HepG2 (cell line): ENCODE data around the gene ACSS3. TPM values are rescaled to one million over a fixed set of nuclear protein-coding genes. Genes with fewer than 3 reads are reported as not detected.

ENCODE experiments used
- ATAC-seq: fragments of 200-7000 bp; cut with Tn5 transposase; 3 replicates; pipeline ENCODE4 v1.9.1; 2020; ENCODE audit warnings: mild to moderate bottlenecking, moderate library complexity
- BruUV-seq: library from RNA; stranded (reverse); fragments of 400-500 nt; replicated peaks from 2 replicates; lab custom pipeline; 2021; lab: Mats Ljungman, UMichigan
- CTCF ChIA-PET: fragments of 300-600 bp; formaldehyde crosslinking; extraction: SDS; loops from one replicate; lab custom pipeline; 2021; ENCODE audit warnings: low total read pairs, inconsistent platforms, low intra/inter-chr PET ratio; lab: Yijun Ruan, JAX
- POLR2A ChIA-PET: fragments of 350-600 bp; sonication (Branson Sonifier 250); formaldehyde crosslinking; loops from one replicate; lab custom pipeline; 2020; ENCODE audit warnings: antibody characterized with exemption, inconsistent platforms; lab: Yijun Ruan, JAX
- DNase-seq: peaks from one replicate; pipeline ENCODE4 v3.0.0-alpha.2; 2015; ENCODE audit warnings: low spot score
- FAIRE-seq: peaks from 3 replicates; lab custom pipeline; 2011; peaks lifted over from hg19 to GRCh38; lab: Jason Lieb, UNC
- H2AFZ ChIP-seq: one replicate; pipeline ENCODE4 v1.6.1; 2011; ENCODE audit warnings: low read length, inconsistent platforms
- H3K27ac ChIP-seq: fragments of 300-600 bp; 3 replicates; pipeline ENCODE4 v1.8.0; 2011; ENCODE audit warnings: mixed run types, mild to moderate bottlenecking, mixed read lengths, low read length, inconsistent platforms; ENCODE audit not compliant: insufficient read depth; ENCODE audit errors: extremely low read length
- H3K27me3 ChIP-seq, 2 experiments: fragments of 200-600 bp in 1 of 2; 2 replicates in 1 of 2; 3 replicates in 1 of 2; pipeline versions ENCODE4 v1.6.0 to v1.8.0; 2011; ENCODE audit warnings: low read length in 2 of 2, mild to moderate bottlenecking in 2 of 2, moderate library complexity in 2 of 2, inconsistent platforms in 1 of 2; ENCODE audit not compliant: insufficient read depth in 2 of 2, control insufficient read depth in 1 of 2
- H3K36me3 ChIP-seq, 2 experiments: fragments of 200-600 bp in 1 of 2; replicated peaks in 1 of 2; 2 replicates in 1 of 2; 3 replicates in 1 of 2; pipeline versions ENCODE4 v1.5.1 to v1.8.0; 2011; ENCODE audit warnings: low read length in 2 of 2, inconsistent platforms in 1 of 2; ENCODE audit not compliant: insufficient read depth in 2 of 2, control insufficient read depth in 1 of 2
- H3K4me1 ChIP-seq: 2 replicates; pipeline ENCODE4 v1.5.1; 2012; ENCODE audit warnings: low read length, inconsistent platforms; ENCODE audit not compliant: insufficient read depth
- H3K4me2 ChIP-seq: 2 replicates; pipeline ENCODE4 v1.6.0; 2011; ENCODE audit warnings: low read depth, low read length, inconsistent platforms
- H3K4me3 ChIP-seq, 3 experiments: fragments of 200-600 bp in 1 of 3; sonication (generic), shearing (Covaris generic) in 1 of 3; replicated peaks in 1 of 3; 2 replicates each; pipeline ENCODE4 v1.5.1; 2011 to 2016; ENCODE audit warnings: low read length in 3 of 3, inconsistent platforms in 2 of 3, low read depth in 2 of 3, mild to moderate bottlenecking in 2 of 3, control low read depth in 1 of 3, mixed read lengths in 1 of 3; ENCODE audit not compliant: insufficient read depth in 1 of 3
- H3K79me2 ChIP-seq: one replicate; pipeline ENCODE4 v1.6.1; 2011; ENCODE audit warnings: low read length, inconsistent platforms; ENCODE audit not compliant: insufficient read depth
- H3K9ac ChIP-seq: 2 replicates; pipeline ENCODE4 v1.6.0; 2011; ENCODE audit warnings: mild to moderate bottlenecking, low read depth, low read length, inconsistent platforms; ENCODE audit not compliant: insufficient read depth
- H3K9me3 ChIP-seq: 2 replicates; pipeline ENCODE4 v1.5.1; 2012; ENCODE audit warnings: mild to moderate bottlenecking, low read length
- H4K20me1 ChIP-seq: 2 replicates; pipeline ENCODE4 v1.6.0; 2011; ENCODE audit warnings: inconsistent platforms, mild to moderate bottlenecking, low read length, moderate library complexity; ENCODE audit not compliant: insufficient read depth
- ATRX ChIP-seq: sonication (generic); formaldehyde crosslinking; IDR thresholded peaks from 2 replicates; pipeline ENCODE4 v1.4.0; 2020; ENCODE audit warnings: missing genetic modification reagents, borderline replicate concordance
- GLI4 ChIP-seq: sonication (generic); formaldehyde crosslinking; IDR thresholded peaks from 2 replicates; pipeline ENCODE4 v1.5.1; 2020; ENCODE audit warnings: missing genetic modification reagents, mild to moderate bottlenecking, moderate library complexity, borderline replicate concordance
- HNRNPLL ChIP-seq: fragments of 200-400 bp; formaldehyde crosslinking; IDR thresholded peaks from 2 replicates; pipeline ENCODE4 v1.6.1; 2017; ENCODE audit warnings: mild to moderate bottlenecking, low read depth, low read length; ENCODE audit not compliant: poor library complexity, severe bottlenecking
- NFE2 ChIP-seq: sonication (generic); formaldehyde crosslinking; IDR thresholded peaks from 2 replicates; pipeline ENCODE4 v1.4.0; 2020; ENCODE audit warnings: missing genetic modification reagents
- RFX3 ChIP-seq: IDR thresholded peaks from 2 replicates; pipeline ENCODE4 v1.6.1; 2016; ENCODE audit warnings: missing biosample characterization, missing genetic modification reagents
- ZEB1 ChIP-seq: IDR thresholded peaks from 2 replicates; pipeline ENCODE4 v1.6.1; 2012; ENCODE audit warnings: mild to moderate bottlenecking, low read depth, inconsistent platforms; ENCODE audit not compliant: insufficient replicate concordance
- ZMYM2 ChIP-seq: sonication (generic); formaldehyde crosslinking; IDR thresholded peaks from 2 replicates; pipeline ENCODE4 v1.8.0; 2022; ENCODE audit warnings: mild to moderate bottlenecking, missing genetic modification reagents
- ZNF34 ChIP-seq: sonication (generic); formaldehyde crosslinking; IDR thresholded peaks from 2 replicates; pipeline ENCODE4 v1.4.0; 2020; ENCODE audit warnings: mild to moderate bottlenecking, missing genetic modification reagents, borderline replicate concordance
- ZNF672 ChIP-seq: sonication (generic); formaldehyde crosslinking; IDR thresholded peaks from 2 replicates; pipeline ENCODE4 v1.8.1; 2022; ENCODE audit warnings: missing genetic modification reagents
- ZNF749 ChIP-seq: sonication (generic); formaldehyde crosslinking; IDR thresholded peaks from 2 replicates; pipeline ENCODE4 v1.8.0; 2022; ENCODE audit warnings: mild to moderate bottlenecking, missing genetic modification reagents, moderate library complexity, borderline replicate concordance
- ZNF772 ChIP-seq: sonication (generic); formaldehyde crosslinking; IDR thresholded peaks from 2 replicates; pipeline ENCODE4 v1.5.0; 2020; ENCODE audit warnings: mild to moderate bottlenecking, missing genetic modification reagents
- ZNF841 ChIP-seq: sonication (generic); formaldehyde crosslinking; IDR thresholded peaks from 2 replicates; pipeline ENCODE4 v1.8.1; 2023; ENCODE audit warnings: missing genetic modification reagents, borderline replicate concordance
- in situ Hi-C: cut with HindIII; loops from 2 replicates; pipeline ENCODE4 v1.10.0; 2017; ENCODE audit warnings: low pct_unique_long_range_greater_than_20kb; ENCODE audit not compliant: extremely low pct_ligation_motif_present
- intact Hi-C: fragments of 100-400 bp; cut with micrococcal nuclease; formaldehyde crosslinking; loops from one replicate; pipeline ENCODE4 v1.10.0; 2022; ENCODE audit not compliant: unreplicated experiment
- polyA plus RNA-seq, 8 experiments: library from polyadenylated mRNA; depleted of rRNA in 3 of 8; stranded (reverse) in 7 of 8; unstranded in 1 of 8; fragments of >200 nt; fragmentation: Illumina TruSeq in 4 of 8; extraction: Trizol in 4 of 8; gene quantifications; 2 replicates each; pipeline versions ENCODE4 v1.2.1 to v1.2.3, GENCODE V29; 2011 to 2016; ENCODE audit warnings: low read depth in 4 of 8, missing spikeins in 1 of 8, mixed read lengths in 1 of 8; ENCODE audit not compliant: insufficient read depth in 1 of 8
- total RNA-seq, 5 experiments: library from RNA; depleted of rRNA; stranded (reverse); fragments of >200 nt; fragmentation: Illumina TruSeq; extraction: Trizol; gene quantifications; 2 replicates each; pipeline ENCODE4 v1.2.3, GENCODE V29; 2016; ENCODE audit warnings: low read depth in 1 of 5

ACSS3 gene
- total and polyA plus RNA-seq, 2 of the 13 experiments (the other 11 are each of a cell fraction or from before 2014, with no cell fraction given), result 79.5 to 86.3 TPM

DNA sequence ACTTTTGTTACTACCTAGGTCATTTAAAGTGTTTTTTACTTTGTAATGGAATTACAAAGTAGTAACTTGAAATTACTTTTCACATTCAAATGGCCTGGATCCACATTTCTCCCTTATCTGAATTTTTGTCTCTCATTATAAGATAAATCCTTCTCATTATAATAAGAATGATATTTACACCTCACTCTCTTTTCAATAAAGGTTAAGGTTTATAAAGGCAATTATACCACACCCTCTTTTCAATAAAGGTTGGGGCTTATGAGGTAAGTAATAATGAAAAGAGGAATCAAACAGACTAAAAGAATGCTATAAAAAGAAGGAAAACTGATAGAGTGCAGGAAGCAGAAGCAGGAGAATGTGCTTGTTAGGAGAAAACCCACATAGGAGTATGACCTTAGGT, 210.8 kb downstream of the ACSS3 start:
- no peak for FAIRE-seq
- TF ChIP-seq HNRNPLL, result no peak
- no peak for TF ChIP-seq NFE2
- no peak for TF ChIP-seq ZEB1
- TF ChIP-seq ZMYM2 (CRISPR knock-in tag), result no peak
- no peak for TF ChIP-seq GLI4
- no peak for TF ChIP-seq ATRX (CRISPR knock-in tag)
- no peak for TF ChIP-seq ZNF34 (CRISPR knock-in tag)
- no peak for TF ChIP-seq RFX3 (CRISPR knock-in tag)
- TF ChIP-seq ZNF841, result no peak
- TF ChIP-seq ZNF749, result no peak
- TF ChIP-seq ZNF672 (CRISPR knock-in tag), result no peak
- no peak for TF ChIP-seq ZNF772 (CRISPR knock-in tag)
- intact Hi-C loops, result no loop called here
- ChIA-PET POLR2A (no interaction called here), CTCF (no interaction called here)
- H3K4me2 ChIP-seq, result no peak overlapping the region
- no peak for ATAC-seq
- H3K9ac ChIP-seq, result no peak overlapping the region
- in situ Hi-C loops, result no loop called here
- no peaks in the 10 kb centered on the region for H3K9me3 ChIP-seq
- H3K27ac ChIP-seq, result no peak overlapping the region
- no peaks in the 10 kb centered on the region for H4K20me1 ChIP-seq
- no peaks in the 10 kb centered on the region for H3K79me2 ChIP-seq
- no peaks in the 10 kb centered on the region for H3K27me3 ChIP-seq
- no peaks in the 10 kb centered on the region for H3K36me3 ChIP-seq
- H3K4me3 ChIP-seq, result no peak overlapping the region
- H2AFZ ChIP-seq, result no peak overlapping the region
- no peak for DNase-seq
- no TSS peak for BruUV-seq
- no peaks in the 10 kb centered on the region for H3K4me1 ChIP-seq
